ENCODE results near the gene ATG12. TPM values are rescaled to one million over a fixed set of nuclear protein-coding genes. Genes with fewer than 3 reads are reported as not detected.

Gene ATG12
- total and polyA plus RNA-seq, 7 experiments from 2014 or later = 47.9 to 141 (median 82.9) TPM

DNA sequence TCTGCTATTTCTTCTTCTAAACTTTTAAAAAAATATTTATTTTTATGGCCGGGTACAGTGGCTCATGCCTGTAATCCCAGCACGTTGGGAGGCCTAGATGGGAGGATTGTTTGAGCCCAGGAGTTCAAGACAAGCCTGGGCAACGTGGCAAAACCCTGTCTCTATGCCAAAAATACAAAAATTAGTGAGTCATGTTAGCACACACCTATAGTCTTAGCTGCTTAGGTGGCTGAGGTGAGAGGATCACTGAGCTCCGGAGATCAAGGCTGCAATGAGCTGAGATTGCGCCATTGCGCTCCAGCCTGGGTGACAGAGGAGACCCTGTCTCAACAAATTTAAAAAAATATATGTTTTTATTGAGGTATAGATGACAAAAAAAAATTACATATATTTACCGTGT is 5.9 kb upstream of the ATG12 start:
- Mint-ChIP-seq H3K4me3 (no peak overlapping the region), H3K27ac (no peak overlapping the region), H3K9me3 (no peaks in the 10 kb centered on the region), H3K4me1 (peaks cover 25 to 63% (median 46%) of the 10 kb centered on the region in 7 donors), H3K36me3 (peaks cover 0 to 2% (median 0%) of the 10 kb centered on the region in 5 donors), H3K27me3 (peaks cover 0 to 7% (median 0%) of the 10 kb centered on the region in 5 donors)
- ChIA-PET POLR2A (no interaction called here), CTCF (no interaction called here)
- ATAC-seq = no peak
- no peak overlapping the region for H3K27ac ChIP-seq (ENCODE audit: low read depth, low read length)
- intact Hi-C loops (cut with micrococcal nuclease) = no loop called here
- no peak for DNase-seq
- peaks cover 11 to 12% of the 10 kb centered on the region in 2 donors for H3K4me1 ChIP-seq (ENCODE audit: control insufficient read depth in 2 of 2, insufficient read depth in 2 of 2, low read length in 2 of 2)
- no peaks in the 10 kb centered on the region for H3K9me3 ChIP-seq (ENCODE audit: control insufficient read depth in 2 of 3, low read length in 3 of 3)
- no peaks in the 10 kb centered on the region for H3K36me3 ChIP-seq (ENCODE audit: control insufficient read depth in 2 of 3, insufficient read depth in 3 of 3, low read length in 3 of 3)
- H3K27me3 ChIP-seq (ENCODE audit: control insufficient read depth in 2 of 2, insufficient read depth in 2 of 2, low read length in 2 of 2) = no peaks in the 10 kb centered on the region
- no peak overlapping the region for H3K4me3 ChIP-seq (ENCODE audit: low read length)

DNA sequence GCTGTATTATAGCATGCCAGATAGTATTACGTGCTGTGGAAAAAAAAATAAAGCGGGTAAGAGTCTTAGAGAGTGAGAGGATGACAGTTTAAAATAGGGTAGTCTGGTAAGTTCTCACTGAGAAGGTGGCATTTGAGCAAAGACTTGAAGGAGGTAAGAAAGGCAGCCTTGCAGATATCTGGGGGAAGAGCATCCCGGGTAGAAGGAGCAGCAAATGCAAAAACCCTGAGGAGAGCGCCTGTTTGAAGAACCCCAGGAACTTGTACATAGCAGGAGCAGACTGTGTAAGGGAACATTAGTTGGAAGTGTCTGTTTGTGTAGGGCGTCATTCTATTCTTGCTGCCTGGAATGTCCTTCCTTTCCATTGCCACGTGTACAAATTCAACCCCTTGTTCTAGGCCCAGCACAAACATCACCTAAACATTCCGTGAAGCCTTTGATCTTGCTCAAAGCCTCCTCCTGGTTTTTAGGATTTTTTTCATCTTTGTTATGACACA is 3.0 kb upstream of the ATG12 start:
- H3K4me1 ChIP-seq (ENCODE audit: control insufficient read depth in 2 of 2, insufficient read depth in 2 of 2, low read length in 2 of 2) = peaks cover 23 to 24% of the 10 kb centered on the region in 2 donors
- no peak overlapping the region for H3K27ac ChIP-seq (ENCODE audit: low read depth, low read length)
- CTCF ChIA-PET = interaction anchor here (1.0 kb wide), 1 partner anchor 536 kb away, joined by 3 read pairs; no protein-coding TSS in a partner anchor
- Mint-ChIP-seq H3K4me3 (peak overlapping the region in 3 of 10 donors; percentile 48 to 99 (median 97)), H3K27ac (no peak overlapping the region), H3K4me1 (peaks cover 26 to 67% (median 49%) of the 10 kb centered on the region in 7 donors), H3K27me3 (peaks cover 0 to 7% (median 0%) of the 10 kb centered on the region in 5 donors), H3K9me3 (no peaks in the 10 kb centered on the region), H3K36me3 (peaks cover 0 to 8% (median 0%) of the 10 kb centered on the region in 5 donors)
- no peak overlapping the region for H3K4me3 ChIP-seq (ENCODE audit: low read length)
- H3K36me3 ChIP-seq (ENCODE audit: control insufficient read depth in 2 of 3, insufficient read depth in 3 of 3, low read length in 3 of 3) = peaks cover 0 to 4% (median 0%) of the 10 kb centered on the region in 3 experiments
- no peaks in the 10 kb centered on the region for H3K9me3 ChIP-seq (ENCODE audit: control insufficient read depth in 2 of 3, low read length in 3 of 3)
- intact Hi-C loops (cut with micrococcal nuclease) = loop anchor here in 1 of 2 donors (5.0 kb wide), 2 partner anchors 223 to 672 kb away; no protein-coding TSS in a partner anchor
- ATAC-seq (no peak), DNase-seq (no peak)
- H3K27me3 ChIP-seq (ENCODE audit: control insufficient read depth in 2 of 2, insufficient read depth in 2 of 2, low read length in 2 of 2) = no peaks in the 10 kb centered on the region
- POLR2A ChIA-PET = interaction anchor here (0.6 kb wide), 1 partner anchor 388 kb away, joined by 3 read pairs; no protein-coding TSS in a partner anchor

DNA sequence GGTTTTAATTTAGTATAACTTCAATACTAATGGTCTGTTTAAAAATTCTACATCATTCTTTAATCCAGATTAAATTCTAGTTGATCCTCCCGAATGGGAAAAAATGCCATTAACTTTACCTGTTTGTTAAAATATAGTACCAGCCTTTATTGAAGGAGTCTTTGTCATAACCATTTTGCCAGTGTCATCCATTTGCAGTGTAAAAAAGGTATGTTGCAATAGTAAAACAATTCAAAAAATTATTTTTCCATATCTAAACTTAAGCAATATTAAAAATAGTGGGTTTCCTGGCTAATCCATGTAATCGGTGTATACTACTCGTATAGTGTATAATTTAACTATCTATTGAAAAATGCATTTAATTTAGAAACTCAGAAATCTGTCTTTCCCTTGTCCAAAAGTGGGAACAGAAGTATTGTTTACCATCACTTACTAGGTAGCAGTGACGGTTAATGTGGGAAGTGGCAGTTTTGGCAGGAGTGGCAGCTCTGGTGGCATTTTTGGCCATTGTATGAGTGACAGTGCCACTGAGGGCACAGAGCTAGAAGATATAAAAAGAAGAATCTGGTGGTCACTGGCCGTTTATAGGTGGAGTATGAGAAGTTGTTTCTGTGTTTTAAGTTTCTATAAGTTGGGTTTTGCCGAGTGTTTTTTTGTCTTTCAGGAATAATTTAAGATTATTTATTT is 2.2 kb upstream of the ATG12 start:
- Histone ChIP-seq H3K36me3 (ENCODE audit: control insufficient read depth in 2 of 3, insufficient read depth in 3 of 3, low read length in 3 of 3) (peaks cover 0 to 4% (median 0%) of the 10 kb centered on the region in 3 experiments), H3K4me1 (ENCODE audit: control insufficient read depth in 2 of 2, insufficient read depth in 2 of 2, low read length in 2 of 2) (peaks cover 28 to 29% of the 10 kb centered on the region in 2 donors), H3K27me3 (ENCODE audit: control insufficient read depth in 2 of 2, insufficient read depth in 2 of 2, low read length in 2 of 2) (no peaks in the 10 kb centered on the region), H3K4me3 (ENCODE audit: low read length) (no peak overlapping the region), H3K9me3 (ENCODE audit: control insufficient read depth in 2 of 3, low read length in 3 of 3) (no peaks in the 10 kb centered on the region), H3K27ac (ENCODE audit: low read depth, low read length) (no peak overlapping the region)
- intact Hi-C loops (cut with micrococcal nuclease) = loop anchor here in 1 of 2 donors (5.0 kb wide), 2 partner anchors 224 to 671 kb away; no protein-coding TSS in a partner anchor
- DNase-seq (no peak), ATAC-seq (no peak)
- Mint-ChIP-seq H3K27me3 (peaks cover 0 to 7% (median 0%) of the 10 kb centered on the region in 5 donors), H3K4me1 (peaks cover 29 to 67% (median 50%) of the 10 kb centered on the region in 7 donors), H3K4me3 (peak overlapping the region in 9 of 10 donors; percentile 96 to 100 (median 99)), H3K27ac (peak overlapping the region in 1 of 9 donors; percentile 94), H3K9me3 (no peaks in the 10 kb centered on the region), H3K36me3 (peaks cover 0 to 8% (median 0%) of the 10 kb centered on the region in 5 donors)
- CTCF ChIA-PET = interaction anchor here (1.2 to 1.5 kb wide), 2 partner anchors 13 to 209 kb away, joined by 3 to 4 read pairs; no protein-coding TSS in a partner anchor
- POLR2A ChIA-PET = interaction anchor here (0.6 to 1.4 kb wide), 7 partner anchors 8 to 745 kb away, joined by 3 to 5 read pairs (median 4); partner anchors contain the start of genes PGGT1B, TICAM2 and TMED7

DNA sequence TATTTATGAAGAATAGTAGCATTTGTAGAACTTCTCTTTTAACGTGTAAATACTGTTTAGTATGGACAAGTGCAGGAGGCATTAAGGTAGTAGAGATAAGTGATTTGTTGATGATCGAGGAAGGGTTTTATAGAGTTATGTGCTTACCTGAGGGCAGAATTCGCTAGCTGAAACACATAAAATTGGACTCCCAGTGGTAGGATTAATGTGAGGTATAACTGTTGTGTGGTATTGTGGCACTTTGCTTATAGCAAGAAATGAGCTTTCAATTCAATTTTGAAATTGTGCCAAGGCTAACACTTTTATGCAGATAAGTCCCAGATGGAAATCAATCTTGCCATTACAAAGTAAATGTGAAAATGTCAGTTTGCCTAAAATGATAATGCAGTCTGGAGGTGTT is 1.6 kb upstream of the ATG12 start:
- Histone ChIP-seq H3K9me3 (ENCODE audit: control insufficient read depth in 2 of 3, low read length in 3 of 3) (no peaks in the 10 kb centered on the region), H3K27me3 (ENCODE audit: control insufficient read depth in 2 of 2, insufficient read depth in 2 of 2, low read length in 2 of 2) (no peaks in the 10 kb centered on the region), H3K36me3 (ENCODE audit: control insufficient read depth in 2 of 3, insufficient read depth in 3 of 3, low read length in 3 of 3) (peaks cover 0 to 4% (median 0%) of the 10 kb centered on the region in 3 experiments), H3K27ac (ENCODE audit: low read depth, low read length) (peak overlapping the region; percentile 83), H3K4me3 (ENCODE audit: low read length) (peak overlapping the region; percentile 81), H3K4me1 (ENCODE audit: control insufficient read depth in 2 of 2, insufficient read depth in 2 of 2, low read length in 2 of 2) (peaks cover 35 to 36% of the 10 kb centered on the region in 2 donors)
- intact Hi-C loops (cut with micrococcal nuclease) = loop anchor here in 1 of 2 donors (5.0 kb wide), 2 partner anchors 224 to 671 kb away; no protein-coding TSS in a partner anchor
- Mint-ChIP-seq H3K4me3 (peak overlapping the region; percentile 96 to 100 (median 99)), H3K27me3 (peaks cover 0 to 7% (median 0%) of the 10 kb centered on the region in 5 donors), H3K9me3 (no peaks in the 10 kb centered on the region), H3K36me3 (peaks cover 0 to 10% (median 0%) of the 10 kb centered on the region in 5 donors), H3K4me1 (peaks cover 29 to 72% (median 51%) of the 10 kb centered on the region in 7 donors), H3K27ac (peak overlapping the region in 7 of 9 donors; percentile 88 to 99 (median 95))
- ChIA-PET POLR2A (interaction anchor here (0.6 to 1.4 kb wide), 8 partner anchors 9 to 745 kb away, joined by 3 to 5 read pairs (median 4); partner anchors contain the start of genes PGGT1B, TICAM2 and TMED7), CTCF (interaction anchor here (1.2 to 1.5 kb wide), 2 partner anchors 12 to 208 kb away, joined by 3 to 4 read pairs; no protein-coding TSS in a partner anchor)
- ATAC-seq (no peak), DNase-seq (no peak)

DNA sequence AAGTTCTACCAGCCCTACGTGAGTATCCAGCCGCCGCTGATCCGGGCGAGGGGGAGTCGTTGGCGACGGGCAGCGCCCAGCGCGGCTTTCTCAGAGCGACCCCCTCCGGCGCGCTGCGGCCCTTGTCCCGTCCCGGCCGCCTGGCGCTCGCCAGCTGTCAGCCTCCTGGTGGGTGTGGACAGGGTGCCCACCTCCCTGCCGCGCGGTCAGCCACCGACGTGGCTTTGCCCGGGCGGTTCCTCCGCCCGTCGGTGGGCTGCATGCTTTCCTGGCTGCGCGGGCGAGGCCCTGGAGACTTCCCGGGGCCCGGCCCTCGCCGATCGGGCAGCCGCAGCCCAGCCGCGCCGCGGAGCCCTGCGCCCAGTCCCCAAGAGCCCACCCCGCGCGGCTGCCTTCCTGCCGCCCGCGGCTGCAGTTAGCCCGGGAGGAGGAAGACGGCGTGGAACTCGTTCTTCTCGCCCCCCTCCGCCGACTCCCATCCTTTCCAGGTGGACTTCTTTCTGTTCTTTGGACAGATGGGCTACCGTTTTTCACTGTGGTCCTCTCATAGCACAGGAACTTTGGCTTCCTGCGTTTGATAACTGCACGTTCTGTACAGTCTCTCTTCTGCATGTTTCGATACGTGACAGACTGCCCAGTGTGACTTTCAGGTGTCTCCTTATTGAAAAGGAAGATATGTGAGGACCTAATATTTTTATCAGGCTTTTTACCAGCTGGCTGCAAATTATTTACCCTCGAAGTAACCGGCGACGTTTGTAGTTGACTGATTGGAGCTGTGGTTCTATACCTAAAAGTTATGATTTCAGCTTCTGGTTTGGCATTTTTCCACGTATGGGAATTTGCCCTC is 947 bp upstream of the ATG12 start:
- no peaks in the 10 kb centered on the region for H3K27me3 ChIP-seq (ENCODE audit: control insufficient read depth in 2 of 2, insufficient read depth in 2 of 2, low read length in 2 of 2)
- DNase-seq = peak in 6 of 9 donors; percentile 13 to 39 (median 28)
- H3K4me1 ChIP-seq (ENCODE audit: control insufficient read depth in 2 of 2, insufficient read depth in 2 of 2, low read length in 2 of 2) = peaks cover 36 to 37% of the 10 kb centered on the region in 2 donors
- Mint-ChIP-seq H3K27me3 (peaks cover 0 to 7% (median 0%) of the 10 kb centered on the region in 5 donors), H3K27ac (peak overlapping the region; percentile 88 to 99 (median 96)), H3K9me3 (no peaks in the 10 kb centered on the region), H3K4me1 (peaks cover 34 to 78% (median 56%) of the 10 kb centered on the region in 7 donors), H3K4me3 (peak overlapping the region; percentile 96 to 100 (median 99)), H3K36me3 (peaks cover 0 to 14% (median 3%) of the 10 kb centered on the region in 5 donors)
- H3K9me3 ChIP-seq (ENCODE audit: control insufficient read depth in 2 of 3, low read length in 3 of 3) = no peaks in the 10 kb centered on the region
- intact Hi-C loops (cut with micrococcal nuclease) = loop anchor here in 1 of 2 donors (5.0 kb wide), 2 partner anchors 225 to 670 kb away; no protein-coding TSS in a partner anchor
- peak; percentile 33 for ATAC-seq
- H3K27ac ChIP-seq (ENCODE audit: low read depth, low read length) = peak overlapping the region; percentile 83
- ChIA-PET CTCF (interaction anchor here (1.2 to 1.5 kb wide), 2 partner anchors 11 to 208 kb away, joined by 3 to 4 read pairs; no protein-coding TSS in a partner anchor), POLR2A (interaction anchor here (0.5 to 1.8 kb wide), 17 partner anchors 10 to 744 kb away, joined by 3 to 8 read pairs (median 4); partner anchors contain the start of genes COMMD10, PGGT1B, TICAM2 and TMED7)
- H3K36me3 ChIP-seq (ENCODE audit: control insufficient read depth in 2 of 3, insufficient read depth in 3 of 3, low read length in 3 of 3) = peaks cover 0 to 4% (median 0%) of the 10 kb centered on the region in 3 experiments
- H3K4me3 ChIP-seq (ENCODE audit: low read length) = peak overlapping the region; percentile 81
